GM18858 (cell line): ENCODE data around the gene PSMA6.
A peak's percentile ranks its signal among the peaks of the same experiment; 100 is the strongest.

Source experiments
- ATAC-seq: cut with Tn5 transposase; IDR thresholded peaks from one replicate; pipeline ENCODE4 v1.9.1; 2021; ENCODE audit not compliant: unreplicated experiment

The PSMA6 gene

DNA sequence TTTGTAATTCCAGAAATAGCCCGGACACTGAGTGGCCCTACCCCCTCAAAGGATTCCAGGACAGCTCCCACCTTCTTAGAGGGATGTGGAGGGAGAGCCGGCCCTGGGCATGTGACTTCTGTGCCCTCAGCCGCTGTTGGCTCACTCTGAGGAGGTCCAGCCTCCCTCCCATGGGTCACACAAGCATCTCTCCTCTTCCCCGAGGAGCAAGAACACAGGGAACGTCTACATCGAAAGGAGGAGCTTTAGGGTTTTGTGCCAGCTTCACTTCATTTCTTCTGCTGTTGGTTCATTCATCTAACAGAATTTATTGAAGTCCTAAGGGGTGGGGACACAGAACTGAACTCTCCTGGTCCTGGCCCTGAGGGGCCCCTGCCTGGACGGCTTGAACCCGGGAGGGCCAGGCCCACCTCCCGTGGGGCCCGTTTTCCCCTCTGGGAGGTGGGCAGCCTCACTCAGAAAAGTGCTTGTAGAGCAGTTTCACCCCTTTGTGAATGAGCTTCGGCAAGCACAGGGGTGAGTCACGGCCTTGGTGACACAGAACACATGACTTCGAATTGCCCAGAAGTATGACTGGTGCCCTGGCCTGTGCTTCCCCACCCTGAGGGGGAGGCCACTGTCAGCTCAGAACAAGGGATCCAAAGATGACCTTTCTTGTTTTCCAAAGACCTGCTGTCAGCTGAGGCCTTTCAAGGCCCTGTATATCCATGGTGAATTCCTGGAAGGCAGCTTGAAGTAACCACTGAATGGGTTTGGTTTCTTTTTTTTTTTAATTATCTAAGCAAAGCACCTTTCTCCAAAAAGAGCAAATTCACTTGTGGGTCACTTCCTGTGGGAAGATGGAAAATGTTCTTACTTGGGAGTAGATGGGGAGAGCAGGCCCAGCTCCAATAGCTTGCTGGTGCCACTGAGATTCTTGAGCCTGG is 73.2 kb downstream of the PSMA6 start:
- ATAC-seq, result peak; percentile 37

DNA sequence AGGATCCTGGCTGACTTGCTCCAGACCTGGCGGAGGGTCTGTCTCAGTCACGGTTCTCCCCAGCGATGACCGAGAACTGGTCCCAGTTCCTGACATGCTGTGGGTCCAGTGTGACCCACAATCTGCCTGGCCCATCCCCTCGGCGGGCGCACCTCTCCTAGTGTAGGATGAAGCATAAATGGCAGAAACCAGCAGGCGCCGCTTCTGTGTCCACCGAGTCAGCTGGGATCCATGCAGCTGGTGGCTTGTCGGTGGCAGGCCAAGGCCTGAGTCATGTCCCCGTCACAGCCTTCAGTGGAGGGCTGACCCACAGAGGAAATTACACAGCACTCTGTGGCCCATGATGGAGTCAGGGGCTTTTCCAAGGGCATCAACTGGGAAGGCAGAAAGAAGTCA is 73.9 kb downstream of the PSMA6 start:
- no peak for ATAC-seq

DNA sequence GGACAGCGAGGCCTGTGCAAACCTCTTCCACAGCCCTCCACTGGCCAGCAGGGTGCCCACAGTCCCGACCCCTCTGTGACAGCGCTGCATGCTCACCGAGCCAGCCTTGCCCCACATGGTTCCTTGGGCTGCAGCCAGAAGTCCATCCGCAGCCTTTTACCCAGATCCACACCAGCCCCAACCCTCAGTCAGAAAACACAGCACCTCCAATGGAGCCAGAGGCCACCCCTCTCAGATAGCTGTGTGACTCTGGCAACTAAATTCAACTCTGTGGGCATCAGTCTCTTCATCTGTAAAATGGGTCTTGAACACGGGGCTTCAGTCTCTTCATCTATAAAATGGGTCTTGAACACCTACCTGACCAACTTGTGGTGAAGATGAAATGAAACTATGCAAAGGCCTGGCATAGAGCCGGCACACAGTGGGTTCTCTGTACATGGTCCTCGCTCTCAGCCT is 74.4 kb downstream of the PSMA6 start:
- no peak for ATAC-seq

DNA sequence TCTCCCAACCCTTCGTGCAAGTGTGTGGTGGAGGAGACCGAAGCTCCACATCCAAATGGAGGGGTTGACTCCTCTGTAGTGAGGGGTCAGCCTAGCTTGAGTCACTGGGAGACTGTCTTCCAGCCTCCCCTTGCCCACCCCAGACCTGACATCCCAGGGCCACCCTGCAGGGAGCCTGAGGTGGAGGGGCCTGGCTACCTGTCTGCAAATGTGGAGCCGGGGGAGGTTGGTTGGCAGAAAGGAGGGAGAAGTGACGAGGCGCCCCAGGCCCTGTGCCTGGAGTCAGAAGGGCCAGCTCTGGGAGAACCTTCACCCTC is 74.8 kb downstream of the PSMA6 start:
- no peak for ATAC-seq
